IPS-20b (cell line): Measurements from ENCODE around the gene CATSPER4.

Experiments
- H3K27ac ChIP-seq: one replicate; pipeline ENCODE4 v1.5.1; 2013; ENCODE audit warnings: low read length
- H3K27me3 ChIP-seq: 2 replicates; pipeline ENCODE4 v1.6.1; 2013; ENCODE audit warnings: mild to moderate bottlenecking, low read length, inconsistent platforms; ENCODE audit not compliant: insufficient read depth
- H3K36me3 ChIP-seq: 2 replicates; pipeline ENCODE4 v1.6.1; 2013; ENCODE audit warnings: low read depth, mild to moderate bottlenecking, inconsistent platforms, low read length, moderate library complexity; ENCODE audit not compliant: insufficient read depth
- H3K4me1 ChIP-seq: 2 replicates; pipeline ENCODE4 v1.6.1; 2013; ENCODE audit warnings: mild to moderate bottlenecking, control low read depth, inconsistent platforms, low read length, moderate library complexity; ENCODE audit not compliant: insufficient read depth
- H3K4me3 ChIP-seq: 2 replicates; pipeline ENCODE4 v1.5.1; 2013; ENCODE audit warnings: mild to moderate bottlenecking, low read length, inconsistent platforms
- H3K9ac ChIP-seq: 2 replicates; pipeline ENCODE4 v1.6.1; 2013; ENCODE audit warnings: low read depth, mild to moderate bottlenecking, inconsistent platforms, low read length, moderate library complexity
- H3K9me3 ChIP-seq: 2 replicates; pipeline ENCODE4 v1.6.1; 2013; ENCODE audit warnings: mild to moderate bottlenecking, low read depth, low read length, inconsistent platforms; ENCODE audit not compliant: insufficient read depth

CATSPER4 gene

DNA sequence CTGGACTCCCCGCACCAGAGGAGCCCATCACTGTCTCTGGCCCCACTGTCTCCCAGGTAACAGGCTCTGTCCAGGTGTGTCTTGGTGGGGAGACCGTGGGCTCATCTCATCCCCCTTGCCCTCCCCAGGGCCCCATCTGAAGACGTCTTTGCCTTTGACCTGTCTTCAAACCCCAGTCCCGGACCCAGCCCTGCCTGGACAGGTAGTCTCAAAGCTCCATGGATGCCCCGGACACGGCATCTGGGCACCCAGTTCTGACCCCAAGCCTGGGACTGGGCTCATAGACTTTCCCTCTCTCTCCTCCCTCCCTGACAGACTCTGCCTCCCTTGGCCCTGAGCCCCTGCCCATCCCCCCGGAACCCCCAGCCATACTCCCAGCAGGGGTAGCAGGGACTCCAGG, 6.3 kb upstream of the CATSPER4 start:
- Histone ChIP-seq H3K27ac (no peak overlapping the region), H3K36me3 (0 out of 2 replicates have a peak, but pooled peaks cover 18% of the 10 kb centered on the region), H3K4me1 (no peaks in the 10 kb centered on the region), H3K4me3 (no peak overlapping the region), H3K9me3 (no peaks in the 10 kb centered on the region), H3K27me3 (no peaks in the 10 kb centered on the region), H3K9ac (no peak overlapping the region)

DNA sequence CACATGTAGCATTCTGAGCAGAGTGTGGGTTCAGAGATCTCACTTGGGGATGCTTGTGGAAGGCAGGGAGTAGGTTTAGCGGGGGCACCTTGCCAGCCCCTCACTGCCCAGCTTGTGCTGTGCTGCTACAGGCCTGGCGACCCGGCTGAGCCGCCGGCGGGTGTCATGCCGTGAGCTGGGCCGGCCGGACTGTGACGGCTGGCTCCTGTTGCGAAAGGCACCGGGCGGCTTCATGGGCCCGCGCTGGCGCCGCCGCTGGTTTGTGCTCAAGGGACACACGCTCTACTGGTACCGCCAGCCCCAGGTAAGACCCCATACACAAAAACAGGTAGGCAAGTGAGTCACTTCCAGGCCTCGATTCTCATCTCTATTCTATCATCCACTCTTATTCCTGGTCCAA, 5.5 kb upstream of the CATSPER4 start:
- 0 out of 2 replicates have a peak, but pooled peaks cover 18% of the 10 kb centered on the region for H3K36me3 ChIP-seq
- no peak overlapping the region for H3K9ac ChIP-seq
- no peak overlapping the region for H3K4me3 ChIP-seq
- no peaks in the 10 kb centered on the region for H3K27me3 ChIP-seq
- no peak overlapping the region for H3K27ac ChIP-seq
- H3K9me3 ChIP-seq: no peaks in the 10 kb centered on the region
- H3K4me1 ChIP-seq: no peaks in the 10 kb centered on the region

DNA sequence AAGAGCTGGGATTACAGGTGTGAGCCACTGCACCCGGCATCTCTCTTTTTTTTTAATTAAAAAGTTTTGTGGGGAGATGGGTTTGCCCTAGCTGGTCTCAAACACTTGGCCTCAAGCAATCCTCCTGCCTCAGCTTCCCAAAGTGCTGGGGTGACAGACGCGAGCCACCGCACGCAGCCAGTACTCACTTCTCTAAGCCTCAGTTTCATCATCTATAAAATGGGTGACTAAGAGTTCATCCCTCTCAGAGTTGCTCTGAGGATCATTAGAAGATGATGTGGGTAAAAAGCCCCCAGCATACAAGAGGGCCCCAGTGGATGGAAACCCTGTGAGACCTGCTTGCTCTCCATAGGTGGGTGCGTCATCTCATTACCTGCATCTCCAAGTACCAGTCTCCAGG, 2.5 kb upstream of the CATSPER4 start:
- H3K27me3 ChIP-seq: no peaks in the 10 kb centered on the region
- H3K4me3 ChIP-seq: no peak overlapping the region
- H3K36me3 ChIP-seq: 0 out of 2 replicates have a peak, but pooled peaks cover 5% of the 10 kb centered on the region
- H3K9ac ChIP-seq: no peak overlapping the region
- no peak overlapping the region for H3K27ac ChIP-seq
- no peaks in the 10 kb centered on the region for H3K9me3 ChIP-seq
- H3K4me1 ChIP-seq: peaks cover 4% of the 10 kb centered on the region; the same call in 1 of the 2 replicates

DNA sequence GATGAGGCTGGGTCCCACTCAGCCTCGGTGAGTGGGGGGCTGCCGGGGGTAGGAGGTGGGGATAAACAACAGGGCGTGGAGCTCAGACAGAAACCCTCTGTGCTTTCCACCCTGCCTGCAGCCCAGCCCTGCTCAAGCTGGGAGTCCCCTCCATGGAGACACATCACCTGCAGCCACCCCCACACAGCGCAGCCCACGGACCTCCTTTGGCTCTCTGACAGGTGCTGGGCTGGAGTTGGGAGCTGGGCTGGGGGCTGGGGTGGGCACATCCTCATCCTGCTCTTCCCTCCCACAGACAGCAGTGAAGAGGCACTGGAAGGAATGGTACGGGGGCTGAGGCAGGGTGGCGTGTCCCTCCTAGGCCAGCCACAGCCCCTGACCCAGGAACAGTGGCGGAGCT, 1.9 kb upstream of the CATSPER4 start:
- H3K27me3 ChIP-seq: no peaks in the 10 kb centered on the region
- no peak overlapping the region for H3K27ac ChIP-seq
- H3K4me3 ChIP-seq: no peak overlapping the region
- 0 out of 2 replicates have a peak, but pooled peaks cover 5% of the 10 kb centered on the region for H3K36me3 ChIP-seq
- H3K9me3 ChIP-seq: no peaks in the 10 kb centered on the region
- no peak overlapping the region for H3K9ac ChIP-seq
- H3K4me1 ChIP-seq: peaks cover 4% of the 10 kb centered on the region; the same call in 1 of the 2 replicates

DNA sequence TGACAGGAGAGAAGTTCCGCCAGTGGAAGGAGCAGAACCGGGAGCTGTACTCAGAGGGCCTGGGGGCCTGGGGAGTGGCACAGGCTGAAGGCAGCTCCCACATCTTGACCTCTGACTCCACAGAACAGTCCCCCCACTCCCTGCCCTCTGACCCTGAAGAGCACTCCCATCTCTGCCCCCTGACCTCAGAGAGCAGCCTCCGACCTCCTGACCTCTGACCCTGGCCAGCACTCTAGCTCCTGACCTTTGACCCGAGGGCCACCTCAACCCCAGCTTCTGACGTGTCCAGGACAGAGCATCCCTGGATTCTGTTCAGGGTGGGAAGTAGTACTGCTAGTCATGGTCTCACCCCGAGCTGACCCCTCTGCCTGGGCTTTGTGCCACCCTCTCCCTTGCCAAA, 1.1 kb upstream of the CATSPER4 start:
- no peaks in the 10 kb centered on the region for H3K9me3 ChIP-seq
- 0 out of 2 replicates have a peak, but pooled peaks cover 5% of the 10 kb centered on the region for H3K36me3 ChIP-seq
- no peak overlapping the region for H3K9ac ChIP-seq
- H3K27me3 ChIP-seq: no peaks in the 10 kb centered on the region
- H3K4me1 ChIP-seq: peaks cover 4% of the 10 kb centered on the region; the same call in 1 of the 2 replicates
- no peak overlapping the region for H3K27ac ChIP-seq
- no peak overlapping the region for H3K4me3 ChIP-seq

DNA sequence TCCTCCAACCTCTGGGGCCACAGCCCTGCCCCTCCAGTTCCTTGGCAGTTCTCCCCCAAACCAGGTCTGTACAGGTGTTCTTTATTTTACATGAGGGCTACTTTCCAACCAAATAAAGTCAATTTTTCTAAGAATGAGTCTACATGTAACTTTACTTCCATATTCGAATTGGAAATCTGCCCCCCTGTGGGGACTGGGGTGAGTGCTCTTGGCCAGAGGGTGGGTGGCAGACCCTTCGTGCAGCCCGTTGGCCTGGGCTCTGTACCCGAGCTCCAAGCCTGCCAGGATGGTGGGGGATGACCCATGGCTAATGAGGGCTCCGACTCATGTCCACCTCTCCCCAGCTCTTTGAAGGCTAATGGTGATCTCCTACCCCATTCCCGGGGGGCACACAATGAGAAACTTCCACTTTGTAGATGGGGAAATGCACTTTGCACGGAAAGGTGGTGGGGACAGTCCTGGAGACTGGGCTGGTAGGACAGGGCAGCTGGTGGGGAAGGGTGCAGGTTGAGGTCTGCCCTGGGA, 589 bp upstream of the CATSPER4 start:
- H3K4me3 ChIP-seq: no peak overlapping the region
- H3K27ac ChIP-seq: no peak overlapping the region
- H3K36me3 ChIP-seq: 0 out of 2 replicates have a peak, but pooled peaks cover 5% of the 10 kb centered on the region
- no peaks in the 10 kb centered on the region for H3K9me3 ChIP-seq
- no peak overlapping the region for H3K9ac ChIP-seq
- peaks cover 4% of the 10 kb centered on the region; the same call in 1 of the 2 replicates for H3K4me1 ChIP-seq
- H3K27me3 ChIP-seq: no peaks in the 10 kb centered on the region

DNA sequence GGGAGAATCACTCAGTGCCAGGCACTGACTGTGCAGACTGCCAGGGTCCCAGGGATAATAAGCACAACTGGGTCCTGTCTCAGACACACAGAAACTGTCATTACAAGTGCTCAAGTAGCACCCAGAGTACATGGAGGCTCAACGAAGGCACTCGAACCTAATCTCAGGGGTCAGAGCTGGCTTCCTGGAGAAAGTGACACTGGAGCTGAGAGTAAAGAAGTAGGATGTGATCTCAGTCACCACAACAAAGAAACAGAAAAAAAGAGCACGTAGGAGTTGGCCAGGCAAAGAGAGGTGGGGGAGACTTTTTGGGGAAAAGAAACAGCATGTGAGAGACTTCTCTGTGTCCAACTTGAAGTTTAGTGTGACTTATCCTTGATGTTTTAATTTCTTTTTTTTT, 1.3 kb downstream of the CATSPER4 start:
- no peaks in the 10 kb centered on the region for H3K9me3 ChIP-seq
- H3K9ac ChIP-seq: no peak overlapping the region
- peaks cover 4% of the 10 kb centered on the region; the same call in 1 of the 2 replicates for H3K4me1 ChIP-seq
- no peak overlapping the region for H3K27ac ChIP-seq
- H3K36me3 ChIP-seq: no peaks in the 10 kb centered on the region
- no peaks in the 10 kb centered on the region for H3K27me3 ChIP-seq
- H3K4me3 ChIP-seq: no peak overlapping the region

DNA sequence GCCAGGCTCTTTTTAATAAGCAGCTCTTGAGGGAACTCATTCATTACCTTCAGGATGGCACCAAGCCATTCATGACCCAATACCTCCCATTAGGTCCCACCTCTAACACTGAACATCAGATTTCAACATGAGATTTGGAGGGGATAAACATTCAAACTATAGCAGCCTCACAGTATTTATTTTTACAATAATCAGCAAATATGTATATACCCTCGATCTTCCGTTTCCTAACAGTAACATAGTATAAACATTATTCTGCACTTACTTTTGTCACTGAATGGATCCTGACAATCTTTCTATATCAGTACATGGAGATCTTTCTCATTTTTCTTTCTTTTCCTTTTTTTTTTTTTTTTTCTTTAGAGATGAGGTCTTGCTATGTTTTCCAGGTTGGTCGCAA, 5.4 kb downstream of the CATSPER4 start:
- H3K9me3 ChIP-seq: no peaks in the 10 kb centered on the region
- no peaks in the 10 kb centered on the region for H3K27me3 ChIP-seq
- H3K4me1 ChIP-seq: peaks cover 2% of the 10 kb centered on the region; the same call in 1 of the 2 replicates
- H3K27ac ChIP-seq: no peak overlapping the region
- H3K36me3 ChIP-seq: no peaks in the 10 kb centered on the region
- no peak overlapping the region for H3K4me3 ChIP-seq
- H3K9ac ChIP-seq: no peak overlapping the region

DNA sequence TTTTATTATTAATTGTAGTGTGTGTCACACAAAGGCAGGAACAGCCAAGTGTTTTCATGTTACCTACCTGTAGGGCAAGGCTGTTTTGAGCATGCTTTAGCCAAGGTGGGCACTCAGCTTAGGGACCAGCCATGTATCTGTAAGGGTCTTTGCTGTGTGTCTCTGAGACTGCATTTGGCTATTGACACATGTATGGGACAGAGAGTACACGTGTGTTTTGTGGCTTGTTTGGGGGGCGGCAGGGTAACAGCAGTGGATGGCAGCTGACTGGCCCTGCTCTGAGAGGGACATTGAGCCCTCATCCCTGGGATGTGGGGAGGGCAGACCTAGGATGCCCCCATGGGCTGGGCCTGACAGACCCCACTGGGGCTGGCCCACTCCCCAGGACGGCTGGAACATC, 6.9 kb downstream of the CATSPER4 start:
- H3K4me1 ChIP-seq: no peaks in the 10 kb centered on the region
- H3K4me3 ChIP-seq: no peak overlapping the region
- H3K27me3 ChIP-seq: no peaks in the 10 kb centered on the region; the same call in 1 of the 2 replicates
- H3K9ac ChIP-seq: no peak overlapping the region
- no peak overlapping the region for H3K27ac ChIP-seq
- no peaks in the 10 kb centered on the region for H3K9me3 ChIP-seq
- no peaks in the 10 kb centered on the region for H3K36me3 ChIP-seq

DNA sequence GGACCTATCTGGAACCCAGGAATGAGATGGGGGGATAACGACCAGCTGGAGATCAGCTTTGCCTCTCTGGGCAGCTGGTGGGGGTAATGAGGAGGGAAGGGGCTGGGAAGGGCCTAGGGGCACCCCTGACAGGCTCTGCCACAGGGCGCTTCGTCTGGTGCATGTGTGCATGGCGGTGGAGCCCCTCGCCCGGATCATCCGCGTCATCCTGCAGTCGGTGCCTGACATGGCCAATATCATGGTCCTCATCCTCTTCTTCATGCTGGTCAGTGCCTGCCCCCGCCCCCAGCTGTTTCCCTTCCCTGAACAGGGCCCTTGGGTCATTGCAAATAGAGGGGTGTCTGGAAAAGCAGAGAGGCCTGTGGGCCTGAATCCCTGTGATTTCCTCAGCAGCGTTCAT, 7.4 kb downstream of the CATSPER4 start:
- Histone ChIP-seq H3K4me1 (no peaks in the 10 kb centered on the region), H3K4me3 (no peak overlapping the region), H3K9me3 (no peaks in the 10 kb centered on the region), H3K36me3 (no peaks in the 10 kb centered on the region), H3K27me3 (no peaks in the 10 kb centered on the region; the same call in 1 of the 2 replicates), H3K9ac (no peak overlapping the region), H3K27ac (no peak overlapping the region)

DNA sequence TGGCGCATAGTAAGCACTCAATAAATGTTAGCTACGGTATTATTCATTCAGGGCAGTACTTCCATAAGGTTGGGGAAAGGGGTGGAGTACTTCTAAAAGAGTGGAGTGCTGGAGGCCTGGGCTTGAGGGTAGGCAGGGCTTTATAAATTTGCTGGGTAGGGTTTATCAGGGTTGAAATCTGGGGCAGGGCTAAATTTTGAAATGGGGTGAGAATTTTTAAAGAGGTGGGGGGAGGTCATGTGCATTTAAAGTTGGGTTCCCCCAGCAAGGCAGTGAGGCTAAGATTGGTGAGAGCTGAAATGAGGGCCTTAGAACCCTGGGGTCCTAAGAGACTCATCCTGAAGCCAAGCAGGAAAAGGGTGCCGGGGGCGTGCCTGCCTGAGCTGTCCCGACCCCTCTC, 10.0 kb downstream of the CATSPER4 start:
- Histone ChIP-seq H3K27me3 (no peaks in the 10 kb centered on the region; the same call in 1 of the 2 replicates), H3K4me3 (peak overlapping the region; percentile 48; the same call in 1 of the 2 replicates), H3K27ac (no peak overlapping the region), H3K4me1 (no peaks in the 10 kb centered on the region), H3K36me3 (no peaks in the 10 kb centered on the region), H3K9ac (no peak overlapping the region), H3K9me3 (no peaks in the 10 kb centered on the region)

DNA sequence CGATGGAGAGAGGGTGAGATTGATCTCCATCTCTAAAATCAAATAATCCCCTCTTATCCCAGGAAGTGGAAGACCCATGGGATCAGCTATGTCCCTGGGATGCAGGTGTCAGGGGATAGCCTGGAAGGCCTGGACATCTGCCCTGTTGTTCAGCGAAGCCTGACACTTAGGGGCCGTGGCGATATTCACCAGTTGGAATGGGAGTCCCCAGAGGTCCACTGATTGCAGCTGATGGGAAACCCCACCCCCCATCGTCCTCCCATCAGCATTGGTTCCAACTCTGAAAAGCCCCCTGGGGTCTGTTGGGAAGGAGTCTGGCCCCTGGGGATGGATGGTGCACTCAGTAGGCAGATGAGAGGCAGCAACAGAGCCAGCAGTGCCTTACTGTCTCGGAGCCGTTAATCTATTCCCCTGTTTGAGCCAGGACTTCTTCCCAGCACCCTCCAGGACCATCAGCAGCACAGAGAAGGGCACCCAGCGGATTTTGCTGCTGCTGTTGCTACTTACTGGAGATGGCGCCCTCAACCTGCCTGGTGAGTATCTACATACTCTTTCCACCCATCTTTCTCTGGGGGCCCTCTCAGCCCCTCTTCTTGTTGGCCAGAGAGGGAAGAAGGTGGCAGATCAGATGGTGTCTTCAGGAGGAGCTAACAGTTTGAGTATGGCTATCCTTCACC, 13.4 kb downstream of the CATSPER4 start:
- H3K36me3 ChIP-seq: no peaks in the 10 kb centered on the region
- H3K27ac ChIP-seq: no peak overlapping the region
- no peaks in the 10 kb centered on the region; the same call in 1 of the 2 replicates for H3K27me3 ChIP-seq
- no peaks in the 10 kb centered on the region for H3K4me1 ChIP-seq
- no peaks in the 10 kb centered on the region for H3K9me3 ChIP-seq
- no peak overlapping the region for H3K9ac ChIP-seq
- no peak overlapping the region for H3K4me3 ChIP-seq
